ENCODE results near the gene HAUS5. TPM values are rescaled to one million over a fixed set of nuclear protein-coding genes. Genes with fewer than 3 reads are reported as not detected.
"Not testable (repeated sequence)": the region's sequence is repeated elsewhere in the genome, so short reads cannot be mapped to it uniquely, and the experiment has no call there.

The HAUS5 gene
- total RNA-seq, 3 donors from 2014 or later (not counting 1 experiment from before 2014, with no cell fraction given): 17.5 to 26.4 (median 21.6) TPM

GRCh38 chr19:35650581-35650980 lies 38.0 kb downstream of the HAUS5 start:
- Histone ChIP-seq H3K4me1 (ENCODE audit: control insufficient read depth, insufficient read depth, low read length) (peaks cover 18% of the 10 kb centered on the region), H3K4me3 (ENCODE audit: low read length) (no peak overlapping the region), H3K36me3 (ENCODE audit: control insufficient read depth, insufficient read depth, low read length) (peaks cover 20% of the 10 kb centered on the region), H3K27me3 (ENCODE audit: control insufficient read depth, insufficient read depth, low read length) (no peaks in the 10 kb centered on the region), H3K27ac (ENCODE audit: low read length) (no peak overlapping the region), H3K9me3 (ENCODE audit: control insufficient read depth, insufficient read depth, low read length) (no peaks in the 10 kb centered on the region)
- H3K4me3 Mint-ChIP-seq: no peak overlapping the region
- H3K27ac Mint-ChIP-seq: no peak overlapping the region
- H3K36me3 Mint-ChIP-seq: no peaks in the 10 kb centered on the region
- TF ChIP-seq CTCF (IDR thresholded peaks at IDR 0.05): no peak
- ATAC-seq (no peak), DNase-seq (no peak)
- H3K27me3 Mint-ChIP-seq (ENCODE audit: low read depth in 2 of 2): no peaks in the 10 kb centered on the region
- intact Hi-C loops (cut with micrococcal nuclease): no loop called here
- H3K9me3 Mint-ChIP-seq: no peaks in the 10 kb centered on the region
- H3K4me1 Mint-ChIP-seq: peaks cover 13 to 29% of the 10 kb centered on the region in 2 donors
- 60% methylated on average over 9 of the region's 9 CpGs for WGBS (ENCODE audit: insufficient coverage)

- H3K4me1 ChIP-seq (ENCODE audit: control insufficient read depth, insufficient read depth, low read length); ATAC-seq; H3K4me3 Mint-ChIP-seq; H3K36me3 Mint-ChIP-seq; DNase-seq; H3K27me3 Mint-ChIP-seq (ENCODE audit: low read depth in 2 of 2); H3K27ac ChIP-seq (ENCODE audit: low read length); H3K9me3 ChIP-seq (ENCODE audit: control insufficient read depth, insufficient read depth, low read length); H3K27me3 ChIP-seq (ENCODE audit: control insufficient read depth, insufficient read depth, low read length); intact Hi-C loops (cut with micrococcal nuclease); H3K9me3 Mint-ChIP-seq; H3K27ac Mint-ChIP-seq; H3K4me3 ChIP-seq (ENCODE audit: low read length): not testable (repeated sequence)
- peaks cover 50% of the 10 kb centered on the region for H3K36me3 ChIP-seq (ENCODE audit: control insufficient read depth, insufficient read depth, low read length)
- 95% methylated on average over 6 of the region's 6 CpGs for WGBS (ENCODE audit: insufficient coverage)
- H3K4me1 Mint-ChIP-seq: peaks cover 6 to 23% of the 10 kb centered on the region in 2 donors
Measured at GRCh38 chr19:35654828-35655227, 42.3 kb downstream of the HAUS5 start.

- 94% methylated on average over 4 of the region's 4 CpGs for WGBS (ENCODE audit: insufficient coverage)
- Histone ChIP-seq H3K27ac (ENCODE audit: low read length) (no peak overlapping the region), H3K4me3 (ENCODE audit: low read length) (no peak overlapping the region), H3K27me3 (ENCODE audit: control insufficient read depth, insufficient read depth, low read length) (no peaks in the 10 kb centered on the region), H3K9me3 (ENCODE audit: control insufficient read depth, insufficient read depth, low read length) (no peaks in the 10 kb centered on the region), H3K4me1 (ENCODE audit: control insufficient read depth, insufficient read depth, low read length) (no peaks in the 10 kb centered on the region), H3K36me3 (ENCODE audit: control insufficient read depth, insufficient read depth, low read length) (peaks cover 52% of the 10 kb centered on the region)
- peaks cover 6 to 23% of the 10 kb centered on the region in 2 donors for H3K4me1 Mint-ChIP-seq
- TF ChIP-seq CTCF (IDR thresholded peaks at IDR 0.05): no peak
- H3K4me3 Mint-ChIP-seq: no peak overlapping the region
- ATAC-seq (no peak), DNase-seq (no peak)
- no peak overlapping the region for H3K27ac Mint-ChIP-seq
- H3K9me3 Mint-ChIP-seq: no peaks in the 10 kb centered on the region
- intact Hi-C loops (cut with micrococcal nuclease): no loop called here
- no peaks in the 10 kb centered on the region for H3K27me3 Mint-ChIP-seq (ENCODE audit: low read depth in 2 of 2)
- H3K36me3 Mint-ChIP-seq: no peaks in the 10 kb centered on the region
Measured at GRCh38 chr19:35655600-35655999, 43.1 kb downstream of the HAUS5 start.

GRCh38 chr19:35656700-35657099 lies 44.2 kb downstream of the HAUS5 start:
- H3K9me3 ChIP-seq (ENCODE audit: control insufficient read depth, insufficient read depth, low read length): no peaks in the 10 kb centered on the region
- H3K27ac ChIP-seq (ENCODE audit: low read length): no peak overlapping the region
- Mint-ChIP-seq H3K4me3 (no peak overlapping the region), H3K27ac (no peak overlapping the region), H3K27me3 (ENCODE audit: low read depth in 2 of 2) (no peaks in the 10 kb centered on the region), H3K4me1 (peaks cover 6 to 13% of the 10 kb centered on the region in 2 donors), H3K36me3 (no peaks in the 10 kb centered on the region), H3K9me3 (no peaks in the 10 kb centered on the region)
- 91% methylated on average over 6 of the region's 6 CpGs for WGBS (ENCODE audit: insufficient coverage)
- no peak for DNase-seq
- intact Hi-C loops (cut with micrococcal nuclease): no loop called here
- no peak for ATAC-seq
- peaks cover 51% of the 10 kb centered on the region for H3K36me3 ChIP-seq (ENCODE audit: control insufficient read depth, insufficient read depth, low read length)
- no peak overlapping the region for H3K4me3 ChIP-seq (ENCODE audit: low read length)
- no peak for TF ChIP-seq CTCF (IDR thresholded peaks at IDR 0.05)
- no peaks in the 10 kb centered on the region for H3K4me1 ChIP-seq (ENCODE audit: control insufficient read depth, insufficient read depth, low read length)
- no peaks in the 10 kb centered on the region for H3K27me3 ChIP-seq (ENCODE audit: control insufficient read depth, insufficient read depth, low read length)
